GM12864 (cell line): ENCODE data around the gene SMPD3.

ENCODE experiments used
- DNase-seq: peaks from one replicate; pipeline ENCODE4 v3.0.0-alpha.2; 2011; ENCODE audit warnings: low read depth
- H3K4me3 ChIP-seq: 2 replicates; pipeline ENCODE4 v1.5.1; 2011; ENCODE audit warnings: mild to moderate bottlenecking, low read depth, low read length, control low read depth
- CTCF ChIP-seq: IDR thresholded peaks from 2 replicates; pipeline ENCODE4 v1.5.1; 2011; ENCODE audit warnings: low read depth, mild to moderate bottlenecking, moderate library complexity, low read length, control low read depth, inconsistent platforms; ENCODE audit errors: missing control alignments

SMPD3 gene

DNA sequence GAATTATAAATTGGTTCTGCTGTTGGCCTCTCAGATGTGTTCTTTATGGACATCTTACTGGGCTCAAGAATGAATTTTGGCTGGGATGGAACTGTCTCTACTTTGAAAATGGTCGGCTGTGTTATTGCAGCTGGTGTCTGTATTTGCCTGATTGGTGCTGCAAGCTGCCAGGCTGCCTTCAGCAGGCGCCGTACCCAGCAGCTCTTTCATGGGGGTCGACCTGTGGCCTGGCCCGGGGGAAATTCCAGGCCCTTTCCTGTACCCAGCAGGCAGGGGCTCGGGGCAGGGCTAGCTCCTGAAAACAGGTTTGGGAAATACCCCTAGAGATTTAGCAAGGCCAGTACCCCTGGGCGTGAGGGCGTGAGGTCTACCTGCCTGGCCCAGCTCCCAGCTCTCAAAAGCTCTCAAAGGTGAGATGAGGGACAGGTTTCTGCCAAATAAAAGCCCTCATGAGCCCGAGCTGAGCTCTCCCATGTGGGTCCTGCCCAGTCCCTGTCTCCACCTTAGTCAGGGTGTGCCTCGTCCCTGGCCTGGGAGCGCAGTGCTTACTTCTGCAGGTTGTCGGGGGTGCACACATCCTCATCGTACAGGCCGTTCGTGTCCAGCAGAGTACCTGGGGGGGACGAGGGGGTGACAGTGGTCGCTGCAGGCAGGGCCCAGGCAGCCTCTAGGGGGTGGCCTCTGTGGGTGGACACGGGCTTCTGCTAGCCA is 85.2 kb downstream of the SMPD3 start:
- no peak for DNase-seq
- no peak for TF ChIP-seq CTCF
- H3K4me3 ChIP-seq, result no peak overlapping the region

- no peak overlapping the region for H3K4me3 ChIP-seq
- DNase-seq, result no peak
- TF ChIP-seq CTCF, result no peak
Observed at GRCh38 chr16:68362262-68362913, 85.9 kb downstream of the SMPD3 start.

GRCh38 chr16:68361485-68361884 is 86.8 kb downstream of the SMPD3 start:
- no peak overlapping the region for H3K4me3 ChIP-seq
- DNase-seq, result no peak
- TF ChIP-seq CTCF, result no peak

DNA sequence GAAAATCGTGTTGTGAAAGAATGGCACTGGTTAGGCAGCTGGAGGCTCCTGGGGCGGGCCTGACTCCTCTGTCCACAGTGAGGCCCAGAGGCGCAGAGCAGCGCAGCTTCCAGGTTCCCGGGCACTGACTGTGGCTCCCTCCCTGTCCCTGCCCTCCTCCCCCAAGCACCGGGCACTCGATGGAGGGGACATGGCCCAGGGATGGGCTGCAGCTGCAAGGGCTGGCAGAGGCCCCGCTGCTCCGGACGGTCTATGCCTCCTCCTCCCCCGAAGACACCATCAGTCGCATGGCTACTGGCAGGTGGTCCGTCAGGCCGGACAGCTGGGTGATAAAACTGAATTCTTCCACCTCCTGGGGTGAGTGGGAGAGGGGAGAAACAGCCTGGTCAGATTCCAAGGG is 87.4 kb downstream of the SMPD3 start:
- H3K4me3 ChIP-seq, result no peak overlapping the region
- TF ChIP-seq CTCF, result no peak
- DNase-seq, result no peak

DNA sequence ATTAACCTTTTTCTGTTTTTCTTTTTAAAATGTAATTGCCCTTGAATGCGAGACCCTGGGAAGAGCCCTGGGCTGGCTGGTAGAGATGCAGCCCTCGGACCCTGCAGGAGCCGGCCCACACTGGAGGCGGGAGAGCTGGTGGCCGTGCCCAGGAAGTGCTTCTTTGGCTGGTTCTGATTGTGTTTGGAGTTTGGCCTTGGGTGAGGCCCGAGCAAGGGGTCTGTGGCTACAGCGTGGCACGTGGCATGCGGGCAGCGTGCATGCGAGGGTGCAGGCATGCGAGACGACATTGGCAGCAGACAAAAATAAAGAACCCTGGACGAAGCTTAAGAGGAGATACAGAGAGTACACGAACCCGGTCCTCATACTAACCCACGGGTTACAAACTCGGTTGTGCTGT is 87.8 kb downstream of the SMPD3 start:
- no peak for TF ChIP-seq CTCF
- DNase-seq, result no peak
- H3K4me3 ChIP-seq, result no peak overlapping the region

DNA sequence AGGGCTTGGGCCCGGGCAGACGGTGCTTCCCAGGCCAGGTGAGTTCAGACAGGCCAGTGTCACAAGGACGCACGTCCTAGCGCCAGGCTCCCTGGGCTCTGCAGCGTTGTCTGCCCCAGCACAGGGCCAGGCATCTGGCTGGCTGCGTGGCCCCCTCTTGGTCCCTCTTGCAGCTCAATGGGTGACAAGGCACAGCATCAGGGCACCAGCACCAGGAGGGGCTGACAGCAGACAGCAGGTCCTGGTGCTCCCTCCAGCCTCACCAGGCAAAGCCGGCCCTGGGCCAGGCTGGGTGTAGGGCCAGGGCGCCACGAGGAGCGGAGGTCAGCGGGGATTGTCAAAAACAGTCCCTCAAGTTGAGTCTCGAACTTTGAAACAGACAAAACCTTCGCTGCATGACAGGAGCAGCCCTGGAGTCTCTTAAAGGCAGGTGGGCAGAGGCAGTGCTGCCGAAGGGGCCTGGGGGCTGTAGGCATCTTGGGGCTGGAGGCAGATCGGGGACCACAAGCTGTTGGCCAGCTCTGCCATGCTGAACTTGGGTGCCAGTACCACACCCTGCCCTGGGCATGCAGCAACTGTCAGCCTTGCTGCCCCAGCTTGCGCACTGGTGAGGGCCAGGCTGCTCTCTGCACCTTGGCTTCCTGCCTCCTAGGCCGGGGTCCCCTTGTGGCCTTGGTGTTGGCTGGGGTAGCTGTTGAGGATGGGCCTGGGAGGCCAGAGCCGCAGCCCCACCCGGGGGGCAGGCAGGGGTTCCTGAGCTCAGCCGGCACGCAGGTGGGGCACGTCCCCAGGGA is 88.7 kb downstream of the SMPD3 start:
- DNase-seq, result no peak
- H3K4me3 ChIP-seq, result no peak overlapping the region
- TF ChIP-seq CTCF, result no peak
